Limb (tissue), 2 donors: Measurements from ENCODE around the gene TTC7B.
"Not testable (repeated sequence)": the region's sequence is repeated elsewhere in the genome, so short reads cannot be mapped to it uniquely, and the experiment has no call there.

ENCODE experiments used
- DNase-seq, 2 donors: peaks; one replicate each; pipeline ENCODE4 v3.0.0-alpha.2; 2016; ENCODE audit errors: extremely low spot score in 2 of 2

Gene TTC7B, protein sequence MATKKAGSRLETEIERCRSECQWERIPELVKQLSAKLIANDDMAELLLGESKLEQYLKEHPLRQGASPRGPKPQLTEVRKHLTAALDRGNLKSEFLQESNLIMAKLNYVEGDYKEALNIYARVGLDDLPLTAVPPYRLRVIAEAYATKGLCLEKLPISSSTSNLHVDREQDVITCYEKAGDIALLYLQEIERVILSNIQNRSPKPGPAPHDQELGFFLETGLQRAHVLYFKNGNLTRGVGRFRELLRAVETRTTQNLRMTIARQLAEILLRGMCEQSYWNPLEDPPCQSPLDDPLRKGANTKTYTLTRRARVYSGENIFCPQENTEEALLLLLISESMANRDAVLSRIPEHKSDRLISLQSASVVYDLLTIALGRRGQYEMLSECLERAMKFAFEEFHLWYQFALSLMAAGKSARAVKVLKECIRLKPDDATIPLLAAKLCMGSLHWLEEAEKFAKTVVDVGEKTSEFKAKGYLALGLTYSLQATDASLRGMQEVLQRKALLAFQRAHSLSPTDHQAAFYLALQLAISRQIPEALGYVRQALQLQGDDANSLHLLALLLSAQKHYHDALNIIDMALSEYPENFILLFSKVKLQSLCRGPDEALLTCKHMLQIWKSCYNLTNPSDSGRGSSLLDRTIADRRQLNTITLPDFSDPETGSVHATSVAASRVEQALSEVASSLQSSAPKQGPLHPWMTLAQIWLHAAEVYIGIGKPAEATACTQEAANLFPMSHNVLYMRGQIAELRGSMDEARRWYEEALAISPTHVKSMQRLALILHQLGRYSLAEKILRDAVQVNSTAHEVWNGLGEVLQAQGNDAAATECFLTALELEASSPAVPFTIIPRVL

DNA sequence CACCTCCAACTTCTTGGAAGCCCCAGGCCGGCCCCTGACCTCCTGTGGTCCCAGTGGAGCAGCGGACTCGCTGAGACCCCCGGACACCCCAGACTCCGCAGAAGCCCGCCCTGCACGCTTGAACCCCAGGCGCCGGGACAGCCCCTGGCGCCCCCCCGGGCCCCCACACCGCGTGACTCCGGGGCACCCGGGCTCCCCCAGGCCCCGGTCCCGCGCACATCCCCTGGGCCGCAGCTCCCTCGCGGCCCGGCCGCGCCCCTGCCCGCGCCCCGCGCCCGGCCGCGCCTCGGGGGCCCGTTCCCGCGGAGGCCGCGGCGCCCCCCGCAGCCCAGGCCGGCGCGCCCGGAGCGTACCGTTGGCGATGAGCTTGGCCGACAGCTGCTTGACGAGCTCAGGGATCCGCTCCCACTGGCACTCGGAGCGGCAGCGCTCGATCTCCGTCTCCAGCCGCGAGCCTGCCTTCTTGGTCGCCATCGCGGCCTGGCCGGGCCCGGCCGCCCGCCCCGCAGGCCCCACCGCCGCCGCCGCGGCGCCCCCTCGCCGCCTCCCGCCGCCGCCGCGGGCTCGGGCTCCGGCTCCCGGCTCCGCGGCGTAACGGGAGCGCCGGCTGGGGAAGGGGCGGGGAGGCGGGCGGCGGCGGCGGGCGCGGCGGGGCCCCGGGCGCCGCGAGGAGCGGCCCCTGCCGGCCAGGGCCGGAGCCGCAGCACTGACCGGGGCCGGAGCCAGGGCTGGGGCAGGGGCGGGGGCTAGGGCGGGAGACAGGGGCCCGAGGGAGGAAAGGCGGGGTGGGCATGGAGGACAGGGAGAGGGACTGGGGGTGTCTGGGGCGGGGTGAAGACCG, at the start of gene TTC7B:
Gene TTC7B (minus strand): TSS at position 609 of the 841 bp plus-strand sequence. CDS start 135 bp downstream, at position 474.
- peak; percentile 52 to 80 for DNase-seq

DNA sequence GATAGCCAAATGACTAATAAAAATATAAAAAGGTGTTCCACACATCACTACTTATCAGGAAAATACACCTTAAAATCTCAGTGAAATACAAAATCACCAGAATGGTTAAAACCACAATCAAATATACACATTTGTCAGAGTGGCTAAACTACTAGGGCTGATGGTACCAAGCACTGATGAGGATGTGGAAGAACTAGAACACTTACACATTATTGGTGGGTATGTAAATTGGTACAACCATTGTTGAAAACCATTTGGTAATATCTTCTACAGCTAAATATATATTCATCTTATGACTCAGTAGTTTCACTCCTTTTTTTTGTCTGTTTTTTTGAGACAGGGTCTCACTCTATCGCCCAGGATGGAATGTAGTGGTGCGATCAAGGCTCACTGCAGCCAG, 48.5 kb upstream of the TTC7B start:
- no peak for DNase-seq

DNA sequence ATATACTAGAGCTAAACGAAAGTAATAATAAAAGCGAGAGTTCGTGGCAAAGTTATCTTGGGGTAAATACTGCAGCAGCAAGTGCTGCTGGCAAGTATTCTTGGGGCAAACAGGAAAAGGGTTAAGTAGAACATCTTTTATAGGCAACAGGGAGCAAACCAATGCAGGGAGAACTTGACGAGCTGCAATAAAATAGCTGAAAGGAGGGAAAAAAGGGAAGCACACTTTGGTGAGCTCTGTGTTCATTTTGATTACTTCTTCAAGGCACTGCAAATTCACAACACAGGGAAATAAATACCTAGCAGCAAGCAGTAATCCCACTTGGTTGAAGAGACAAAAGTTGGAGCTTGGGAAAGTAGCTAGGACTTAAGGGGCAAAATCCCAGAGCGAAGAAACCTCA, 42.3 kb upstream of the TTC7B start:
- no peak for DNase-seq

DNA sequence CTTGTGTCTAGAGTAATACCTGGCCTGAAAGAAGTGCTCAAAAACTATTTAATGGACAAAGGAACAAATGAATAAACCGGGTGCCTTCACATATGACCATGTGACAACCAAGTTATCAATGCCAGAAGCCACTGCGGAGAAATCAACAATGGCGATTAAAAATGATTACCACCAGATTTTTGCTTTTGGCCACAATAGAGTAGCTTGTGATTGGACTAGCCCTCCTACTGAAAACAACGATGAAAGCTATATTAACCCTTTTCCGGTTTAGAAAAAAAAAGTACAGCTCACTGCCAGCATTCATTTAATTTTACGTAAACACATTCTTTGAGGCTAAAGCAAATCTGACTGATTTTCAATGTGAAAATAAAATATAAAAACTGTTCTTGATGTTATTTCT, 41.6 kb upstream of the TTC7B start:
- no peak for DNase-seq

DNA sequence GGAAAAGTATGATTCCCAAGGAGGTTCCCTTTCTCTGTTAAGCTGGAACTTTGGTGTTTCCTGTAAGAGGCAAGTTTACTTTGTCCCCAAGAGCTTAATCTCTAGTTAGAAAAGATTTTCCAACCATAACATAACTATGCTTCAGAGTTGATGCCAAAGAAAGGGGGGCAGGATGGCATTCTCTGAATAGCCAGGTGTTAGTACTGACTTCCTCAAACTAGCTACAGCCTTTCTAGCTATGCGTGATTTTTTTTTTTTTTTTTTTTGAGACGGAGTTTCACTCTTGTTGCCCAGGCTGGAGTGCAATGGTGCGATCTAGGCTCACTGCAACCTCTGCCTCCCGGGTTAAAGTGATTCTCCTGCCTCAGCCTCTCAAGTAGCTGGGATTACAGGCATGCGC, 39.9 kb upstream of the TTC7B start:
- not testable (repeated sequence) for DNase-seq

DNA sequence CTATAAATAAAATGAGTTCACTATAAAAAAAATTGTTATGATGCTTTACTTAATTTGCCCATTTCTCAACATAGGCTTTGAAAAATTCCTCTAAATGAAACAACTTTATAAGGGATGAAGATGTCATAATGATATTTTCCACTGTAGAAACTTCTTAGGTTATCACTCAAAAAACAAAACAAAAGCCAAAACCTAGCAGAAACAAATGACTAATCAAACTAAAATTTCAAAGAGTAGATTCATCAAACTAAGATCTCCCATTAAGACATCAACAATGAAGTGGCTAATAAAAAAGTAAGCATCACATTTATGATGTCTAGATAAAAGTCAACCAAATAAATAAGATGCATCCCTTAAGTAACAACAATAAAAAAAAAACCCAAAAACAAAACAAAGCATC, 36.9 kb upstream of the TTC7B start:
- no peak for DNase-seq

DNA sequence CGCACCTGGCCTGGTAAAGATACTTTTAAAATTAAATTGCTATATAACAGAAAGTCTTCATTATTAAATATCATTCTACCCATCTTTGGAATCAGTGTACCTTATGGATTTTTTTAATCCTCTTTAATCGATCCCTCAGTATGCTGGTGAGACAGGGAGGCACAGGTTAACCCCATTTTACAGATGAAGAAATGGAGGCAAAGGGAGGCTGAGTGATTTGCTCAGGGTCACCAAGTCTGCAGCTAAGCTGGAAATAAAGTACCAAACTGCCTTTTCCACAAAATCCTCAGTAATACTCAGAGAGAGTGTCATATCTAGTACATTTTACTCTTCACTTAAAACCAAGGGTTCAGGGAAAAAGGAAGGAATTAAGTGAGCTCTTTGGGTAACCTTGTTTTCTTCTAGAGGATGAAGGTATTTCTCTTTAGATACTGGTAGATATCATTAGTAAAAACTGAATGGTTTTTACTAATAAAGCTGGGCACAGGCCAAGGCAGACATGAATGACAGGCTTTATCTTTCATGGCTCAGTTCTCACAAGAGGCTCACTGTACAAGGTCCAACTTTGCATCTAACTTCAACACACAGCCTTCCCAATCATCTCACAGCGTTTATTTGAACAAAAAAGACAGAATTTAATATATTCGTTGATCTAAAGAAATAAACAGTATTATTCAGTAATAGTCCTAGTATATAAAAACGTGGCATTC, 35.3 kb upstream of the TTC7B start:
- no peak for DNase-seq

DNA sequence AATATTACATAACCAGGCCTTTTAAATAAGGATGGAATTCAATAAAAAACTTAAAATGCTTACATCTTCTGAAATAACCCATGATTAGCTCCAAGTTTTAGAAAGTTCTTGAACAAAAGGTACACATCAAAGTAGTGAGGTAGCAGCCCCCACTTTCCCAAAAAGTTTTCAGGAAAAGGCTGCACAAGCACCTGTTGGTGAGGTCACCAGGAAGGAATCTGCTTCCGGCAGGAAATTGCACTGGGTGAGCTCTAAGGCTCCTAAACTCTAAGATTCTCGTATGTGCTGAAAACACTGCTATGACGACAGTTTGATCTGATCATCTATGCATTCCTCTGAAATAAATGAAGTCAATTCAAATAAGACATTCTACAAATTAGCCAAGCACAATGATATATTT, 34.3 kb upstream of the TTC7B start:
- peak in 1 of 2 donors; percentile 53 for DNase-seq

DNA sequence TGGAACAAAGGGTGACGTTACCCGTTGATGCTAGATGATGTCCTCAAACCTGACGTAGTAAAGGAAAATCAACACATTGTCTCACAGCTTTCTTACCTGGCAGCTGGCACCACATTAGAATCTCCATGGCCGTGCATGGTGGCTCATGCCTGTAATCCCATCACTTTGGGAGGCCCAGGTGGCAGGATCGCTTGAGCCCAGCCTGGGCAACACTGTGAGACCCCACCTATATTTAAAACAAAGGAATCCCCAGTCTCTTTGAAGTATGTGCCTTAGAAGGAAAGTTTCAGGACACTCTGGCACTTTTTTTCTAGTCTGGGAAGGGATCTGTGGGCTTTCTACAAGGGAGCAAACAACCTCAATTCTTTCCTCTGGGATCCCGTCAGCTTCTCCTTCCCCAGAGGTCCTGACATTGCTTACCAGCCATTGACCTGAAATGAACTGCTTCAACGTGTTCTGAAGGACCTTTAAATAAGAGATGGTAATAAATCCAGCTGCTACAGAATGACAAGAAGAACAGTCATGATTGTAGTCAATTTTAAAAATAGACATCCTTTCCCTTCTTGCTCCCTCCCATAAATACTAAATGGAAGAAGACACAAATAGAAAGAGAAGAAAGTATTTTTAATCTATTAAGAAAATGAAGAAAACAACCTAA, 33.7 kb upstream of the TTC7B start:
- no peak for DNase-seq

DNA sequence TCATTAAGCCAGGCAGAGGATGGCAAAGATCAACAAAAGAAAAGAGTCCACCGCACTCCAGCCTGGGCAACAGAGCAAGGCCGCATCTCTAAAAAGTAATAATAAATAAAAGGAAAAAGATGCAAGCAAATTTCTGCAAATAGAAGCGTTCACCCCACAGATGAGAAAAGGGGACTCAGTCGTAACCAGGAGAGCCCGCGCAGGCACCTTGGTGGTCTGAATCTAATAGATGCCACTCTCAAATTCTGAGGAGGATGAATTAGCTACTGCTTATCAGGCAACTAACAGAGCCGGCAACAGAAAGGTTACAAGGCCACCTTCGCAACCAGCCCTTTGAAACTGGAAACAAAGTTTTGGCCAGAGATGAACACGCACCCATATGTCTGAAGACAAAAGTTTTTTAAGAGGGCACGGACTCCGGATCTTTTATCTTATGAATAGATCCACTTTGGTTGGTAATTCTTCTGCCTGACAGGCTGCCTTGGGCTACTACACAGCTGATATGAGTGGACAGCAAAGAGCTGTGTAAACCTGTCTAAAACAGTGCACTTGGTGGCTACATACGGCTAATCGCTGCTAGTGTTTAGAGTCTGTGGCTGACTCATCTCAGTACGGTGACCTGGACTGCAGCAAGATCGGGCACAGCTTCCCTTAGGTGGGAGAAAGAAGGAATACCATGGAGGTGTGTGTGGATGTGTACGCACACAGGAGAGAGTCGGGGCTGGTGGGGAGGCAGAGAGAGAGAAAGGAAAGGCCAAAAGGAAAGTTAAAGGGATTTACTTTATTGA, 32.9 kb upstream of the TTC7B start:
- no peak for DNase-seq

DNA sequence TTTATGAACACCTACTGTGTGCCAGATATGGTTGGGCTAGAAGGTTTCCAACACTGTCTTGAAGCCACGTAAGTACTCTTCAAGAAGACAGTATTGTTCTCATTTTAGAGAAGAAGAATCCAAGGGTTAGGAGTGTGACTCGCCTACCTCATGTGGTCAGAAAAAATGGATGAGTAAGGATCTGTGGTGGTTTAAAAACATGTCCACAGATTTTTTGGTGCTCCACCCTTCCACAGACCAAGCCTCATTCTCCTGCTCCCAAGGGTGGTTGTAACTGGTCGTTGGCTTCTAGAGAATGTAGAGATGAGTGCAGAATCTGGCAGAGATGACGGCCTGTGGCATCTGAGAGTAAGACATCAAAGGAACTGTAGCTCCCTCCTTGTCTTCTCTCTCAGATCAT, 30.3 kb upstream of the TTC7B start:
- DNase-seq = no peak

DNA sequence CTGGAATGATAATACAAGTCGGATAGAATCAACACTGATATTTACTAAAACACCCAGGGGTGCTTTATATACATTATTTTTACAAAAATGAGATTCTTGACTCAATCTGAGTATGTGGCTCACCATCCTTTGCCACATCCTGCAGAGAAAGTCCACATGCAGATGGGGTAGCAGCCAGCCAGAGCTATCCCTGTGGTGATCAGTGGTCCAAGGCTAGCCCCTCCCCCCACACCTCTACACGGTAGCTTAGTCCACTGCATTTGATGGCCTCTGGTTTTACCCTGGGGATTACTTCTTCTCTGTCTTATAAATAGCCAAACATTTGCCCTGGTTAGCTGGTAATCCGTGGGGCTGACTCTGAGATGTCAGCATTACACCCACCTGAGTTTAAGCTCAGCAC, 28.1 kb upstream of the TTC7B start:
- no peak for DNase-seq

DNA sequence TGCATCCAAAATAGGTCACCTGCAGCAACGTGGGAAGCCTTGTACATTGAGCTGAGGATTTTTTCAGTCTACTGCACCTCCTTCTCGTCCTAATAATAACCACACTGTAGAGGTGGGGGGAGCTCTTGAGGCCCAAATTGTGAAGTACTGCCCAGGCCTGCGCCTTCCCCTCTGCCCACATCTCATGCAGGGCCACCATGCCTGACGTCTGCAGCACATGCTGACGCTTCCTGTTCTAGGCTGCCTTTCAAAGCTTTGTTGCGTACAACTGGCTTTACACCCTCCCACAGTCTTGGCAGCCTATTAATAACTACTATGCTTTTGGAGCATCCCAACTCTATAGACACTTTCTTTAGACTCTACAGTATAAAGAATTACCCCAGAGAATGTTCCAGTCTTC, 26.5 kb upstream of the TTC7B start:
- no peak for DNase-seq

DNA sequence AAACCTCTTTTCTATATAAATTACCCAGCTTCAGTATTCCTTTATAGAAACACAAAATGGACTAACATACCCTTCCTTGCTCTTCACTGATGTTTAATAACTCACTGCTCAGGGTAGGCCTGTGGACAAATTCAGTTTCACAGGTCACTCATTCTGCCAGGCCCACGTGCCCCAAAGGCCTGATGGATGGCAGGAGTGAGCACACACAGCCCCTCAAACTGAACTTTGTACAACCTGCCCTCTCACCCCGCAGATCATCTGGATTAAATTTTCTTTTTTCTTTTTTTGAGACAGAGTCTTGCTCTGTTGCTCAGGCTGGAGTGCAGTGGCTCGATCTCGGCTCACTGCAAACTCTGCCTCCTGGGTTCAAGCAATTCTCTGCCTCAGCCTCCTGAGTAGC, 24.4 kb upstream of the TTC7B start:
- not testable (repeated sequence) for DNase-seq

DNA sequence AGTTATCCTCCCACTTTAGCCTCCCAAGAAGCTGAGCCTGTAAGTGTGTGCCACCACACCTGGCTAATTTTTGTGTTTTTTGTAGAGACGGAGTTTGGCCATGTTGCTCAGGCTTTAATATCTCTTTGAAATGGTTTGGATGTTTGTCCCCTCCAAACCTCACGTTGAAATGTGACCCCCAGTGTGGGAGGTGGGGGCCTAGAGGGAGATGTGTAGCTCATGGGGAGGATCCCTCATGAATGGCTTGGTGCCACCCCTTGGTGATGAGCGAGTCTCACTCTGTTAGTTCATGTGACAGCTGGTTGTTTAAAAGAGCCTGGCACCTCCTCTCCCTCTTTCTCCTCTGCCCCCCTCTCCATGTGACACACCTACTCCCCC, 23.6 kb upstream of the TTC7B start:
- no peak for DNase-seq

DNA sequence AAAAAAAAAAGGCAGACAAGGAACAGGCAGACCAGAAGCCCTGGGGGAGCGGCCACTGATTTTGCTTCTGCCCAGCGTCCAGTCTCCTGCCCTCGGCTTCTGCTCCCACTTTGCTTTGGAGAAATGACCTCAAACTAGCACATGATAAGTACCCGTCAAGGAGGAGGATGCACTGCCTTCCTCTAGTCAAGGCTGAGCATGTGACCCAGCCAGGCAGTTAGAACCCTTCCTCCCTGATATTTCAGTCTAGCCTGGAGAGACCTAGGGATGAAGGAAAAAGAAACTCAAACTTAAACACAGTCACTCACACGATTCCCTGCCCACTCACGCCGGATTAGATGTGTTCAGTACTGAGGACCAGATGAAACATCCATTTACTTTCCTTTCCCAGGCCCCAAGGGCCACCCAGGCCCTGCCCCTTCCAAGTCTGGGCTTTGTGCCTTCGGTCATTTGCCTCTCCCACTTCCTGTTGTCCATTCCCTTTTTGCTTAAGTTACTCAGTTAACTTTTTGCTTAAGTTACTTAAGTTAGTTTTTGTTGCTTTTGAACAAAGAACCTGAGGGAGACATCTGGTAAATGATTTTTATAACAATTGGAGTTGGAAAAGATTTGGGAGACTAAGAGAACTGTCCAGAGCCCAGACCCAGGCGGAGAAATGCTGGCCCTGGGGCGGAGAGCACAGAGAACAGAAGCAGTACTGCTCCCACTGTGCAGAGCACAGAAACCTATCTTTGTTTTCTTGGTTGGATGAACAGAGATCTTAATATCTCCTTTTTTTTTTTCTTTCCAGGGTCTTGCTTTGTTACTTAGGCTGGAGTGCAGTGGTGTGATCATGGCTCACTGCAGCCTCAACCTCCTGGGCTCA, 23.0 kb upstream of the TTC7B start:
- peak; percentile 48 to 54 for DNase-seq

DNA sequence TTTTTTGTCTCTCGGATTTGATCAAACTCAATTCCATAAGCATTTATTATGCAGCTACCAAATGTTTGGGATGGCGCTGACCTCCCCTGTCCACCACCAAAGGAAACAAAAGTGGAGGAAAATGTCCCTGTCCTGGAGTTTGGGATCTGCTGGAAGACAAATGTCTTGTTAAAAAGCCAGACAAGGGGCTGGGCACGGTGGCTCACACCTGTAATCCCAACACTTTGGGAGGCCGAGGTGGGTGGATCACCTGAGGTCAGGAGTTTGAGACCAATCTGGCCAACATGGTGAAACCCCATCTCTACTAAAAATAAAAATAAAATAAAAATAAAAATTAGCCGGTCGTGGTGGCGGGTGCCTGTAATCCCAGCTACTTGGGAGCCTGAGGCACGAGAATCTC, 22.3 kb upstream of the TTC7B start:
- not testable (repeated sequence) for DNase-seq

DNA sequence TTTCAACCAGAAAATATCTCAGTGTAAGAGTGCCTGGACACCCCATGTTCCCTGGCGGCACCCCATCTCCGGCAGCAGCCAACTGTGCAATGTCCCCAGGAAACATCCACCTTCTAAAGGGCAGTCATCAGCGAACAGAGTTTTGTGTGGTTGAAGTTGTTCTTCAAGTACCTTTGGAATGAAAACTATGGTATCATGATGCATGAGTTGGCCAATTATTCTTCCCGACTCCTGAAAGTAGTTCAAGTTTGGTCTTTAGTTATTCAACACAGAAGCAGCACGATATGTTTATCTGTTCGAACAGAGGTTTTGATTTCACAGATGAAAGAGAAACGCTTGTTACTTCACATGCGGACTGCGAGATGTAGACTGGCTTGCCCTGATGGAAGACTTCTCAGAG, 21.1 kb upstream of the TTC7B start:
- DNase-seq = no peak

DNA sequence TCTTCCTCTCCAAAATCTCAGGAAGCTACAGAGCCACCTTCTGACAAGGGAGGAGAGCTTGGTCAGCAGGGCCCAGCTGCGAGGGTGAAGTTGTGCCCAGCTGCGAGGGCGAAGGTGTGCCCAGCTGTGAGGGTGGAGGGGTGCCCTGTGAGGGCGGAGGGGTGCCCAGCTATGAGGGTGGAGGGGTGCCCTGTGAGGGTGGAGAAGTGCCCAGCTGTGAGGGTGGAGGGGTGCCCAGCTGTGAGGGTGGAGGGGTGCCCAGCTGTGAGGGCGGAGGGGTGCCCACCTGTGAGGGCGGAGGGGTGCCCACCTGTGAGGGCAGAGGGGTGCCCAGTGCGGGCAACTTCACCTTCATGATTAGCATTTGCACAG, 20.4 kb upstream of the TTC7B start:
- DNase-seq = peak in 1 of 2 donors; percentile 10
